K562 (cell line): ENCODE results near the gene FYTTD1. TPM values are rescaled to one million over a fixed set of nuclear protein-coding genes. Genes with fewer than 3 reads are reported as not detected.
A peak's percentile ranks its signal among the peaks of the same experiment; 100 is the strongest.

Experiments used
- ATF7 ChIP-seq: fragments of 450-650 bp; IDR thresholded peaks from 2 replicates; pipeline ENCODE4 v1.7.1; 2014; ENCODE audit warnings: mild to moderate bottlenecking, moderate library complexity
- CCNT2 ChIP-seq: IDR thresholded peaks from 2 replicates; pipeline ENCODE4 v1.6.1; 2011; ENCODE audit warnings: borderline replicate concordance, low read depth, mild to moderate bottlenecking, moderate library complexity, mixed read lengths, low read length; ENCODE audit not compliant: insufficient read length; ENCODE audit errors: extremely low read depth
- CREBBP ChIP-seq: IDR thresholded peaks from one replicate; pipeline ENCODE4 v1.6.1; 2012; ENCODE audit warnings: low read depth, mild to moderate bottlenecking, control low read depth, inconsistent platforms, low read length
- ETS2 ChIP-seq: IDR thresholded peaks from 2 replicates; pipeline ENCODE4 v1.6.1; 2016; ENCODE audit warnings: borderline replicate concordance, missing genetic modification characterization, mild to moderate bottlenecking, moderate library complexity, missing compliant biosample characterization; ENCODE audit not compliant: poor library complexity, severe bottlenecking
- HDAC1 ChIP-seq, 2 experiments: fragments of 450-650 bp; IDR thresholded peaks; 2 replicates each; pipeline ENCODE4 v1.6.1; 2016 to 2017; ENCODE audit warnings: inconsistent platforms in 1 of 2, mild to moderate bottlenecking in 1 of 2, moderate library complexity in 1 of 2
- LCOR ChIP-seq: sonication (generic); formaldehyde crosslinking; IDR thresholded peaks from 2 replicates; pipeline ENCODE4 v1.8.0; 2022; ENCODE audit warnings: mild to moderate bottlenecking, missing genetic modification reagents
- NBN ChIP-seq: fragments of 450-650 bp; IDR thresholded peaks from 2 replicates; pipeline ENCODE4 v1.6.1; 2016; ENCODE audit warnings: low read depth, mild to moderate bottlenecking
- NCOA2 ChIP-seq, 2 experiments: fragments of 450-650 bp; IDR thresholded peaks; 2 replicates each; pipeline ENCODE4 v1.6.1; 2018; ENCODE audit warnings: mild to moderate bottlenecking in 2 of 2, moderate library complexity in 1 of 2; ENCODE audit not compliant: partially characterized antibody in 2 of 2
- NCOA4 ChIP-seq: fragments of 450-650 bp; IDR thresholded peaks from 2 replicates; pipeline ENCODE4 v1.6.1; 2018; ENCODE audit warnings: mild to moderate bottlenecking; ENCODE audit not compliant: partially characterized antibody
- NFIX ChIP-seq: fragments of 250-450 bp; sonication (Bioruptor Pico); IDR thresholded peaks from 2 replicates; pipeline ENCODE4 v1.4.0; 2020; ENCODE audit warnings: low read depth, mild to moderate bottlenecking, moderate library complexity
- NR2F6 ChIP-seq: fragments of 450-650 bp; formaldehyde crosslinking; IDR thresholded peaks from 2 replicates; pipeline ENCODE4 v1.4.0; 2020; ENCODE audit warnings: mild to moderate bottlenecking
- PHB2 ChIP-seq: fragments of 450-650 bp; IDR thresholded peaks from 2 replicates; pipeline ENCODE4 v1.6.1; 2017; ENCODE audit warnings: low read depth
- PHF8 ChIP-seq: fragments of 200-600 bp; sonication (generic); IDR thresholded peaks from 2 replicates; pipeline ENCODE4 v1.6.1; 2012; ENCODE audit warnings: mixed run types, mild to moderate bottlenecking, inconsistent platforms, low read length, moderate library complexity, borderline replicate concordance
- SMAD3 ChIP-seq: fragments of 450-650 bp; formaldehyde crosslinking; conservative IDR thresholded peaks from 2 replicates; pipeline ENCODE4 v1.4.0; 2020; ENCODE audit warnings: mild to moderate bottlenecking
- SOX6 ChIP-seq: fragments of 450-650 bp; IDR thresholded peaks from 2 replicates; pipeline ENCODE4 v1.6.1; 2014; ENCODE audit warnings: mild to moderate bottlenecking
- TEAD1 ChIP-seq, 2 experiments: fragments of 450-650 bp in 1 of 2; sonication (generic) in 1 of 2; formaldehyde crosslinking; IDR thresholded peaks; 2 replicates each; pipeline versions ENCODE4 v1.4.0 to v1.8.0; 2020 to 2022; ENCODE audit warnings: mild to moderate bottlenecking in 2 of 2, missing genetic modification reagents in 1 of 2
- U2AF1 ChIP-seq: fragments of 200-400 bp; formaldehyde crosslinking; optimal IDR thresholded peaks from 2 replicates; pipeline ENCODE3; 2017; ENCODE audit warnings: mild to moderate bottlenecking, low read depth, low read length, moderate library complexity
- VEZF1 ChIP-seq: fragments of 200-800 bp; sonication (Bioruptor generic); IDR thresholded peaks from 2 replicates; pipeline ENCODE4 v1.6.1; 2017; ENCODE audit warnings: missing genetic modification characterization, missing compliant biosample characterization
- XRCC3 ChIP-seq: fragments of 450-650 bp; IDR thresholded peaks from 2 replicates; pipeline ENCODE4 v1.6.1; 2017; ENCODE audit warnings: mild to moderate bottlenecking, moderate library complexity
- ZFP91 ChIP-seq: sonication (generic); formaldehyde crosslinking; IDR thresholded peaks from 2 replicates; pipeline ENCODE4 v1.8.0; 2022; ENCODE audit warnings: mild to moderate bottlenecking, missing genetic modification reagents
- ZNF274 ChIP-seq: IDR thresholded peaks from 2 replicates; pipeline ENCODE4 v1.6.1; 2011; ENCODE audit warnings: low read depth, mild to moderate bottlenecking, low read length, moderate library complexity, borderline replicate concordance
- ZNF3 ChIP-seq: fragments of 250-450 bp; sonication (Bioruptor Pico); IDR thresholded peaks from 2 replicates; pipeline ENCODE4 v1.5.0; 2021; ENCODE audit warnings: mild to moderate bottlenecking, moderate library complexity
- ZNF511 ChIP-seq: sonication (generic); formaldehyde crosslinking; IDR thresholded peaks from 2 replicates; pipeline ENCODE4 v1.8.0; 2022; ENCODE audit warnings: mild to moderate bottlenecking, missing genetic modification reagents
- ZNF586 ChIP-seq: fragments of 450-650 bp; formaldehyde crosslinking; conservative IDR thresholded peaks from 2 replicates; pipeline ENCODE4 v1.4.0; 2020; ENCODE audit warnings: mild to moderate bottlenecking, moderate library complexity
- ZSCAN32 ChIP-seq: fragments of 450-650 bp; formaldehyde crosslinking; IDR thresholded peaks from 2 replicates; pipeline ENCODE4 v1.4.0; 2020; ENCODE audit warnings: mild to moderate bottlenecking, moderate library complexity
- polyA plus RNA-seq, 8 experiments: library from polyadenylated mRNA; depleted of rRNA in 4 of 8; stranded (reverse) in 5 of 8; unstranded in 3 of 8; fragments of >200 nt; fragmentation: Nextera tagmentation in 2 of 8; fragmentation: Illumina TruSeq in 1 of 8; extraction: Ambion mirVana in 2 of 8; extraction: Trizol in 1 of 8; gene quantifications; 2 replicates each; pipeline versions ENCODE4 v1.2.1 to v1.2.3, GENCODE V29; 2011 to 2014; ENCODE audit warnings: inconsistent platforms in 1 of 8, missing spikeins in 1 of 8
- total RNA-seq, 7 experiments: library from RNA; depleted of rRNA in 6 of 7; stranded (reverse); fragments of >200 nt in 6 of 7; fragmentation: Illumina TruSeq in 2 of 7; extraction: Trizol in 2 of 7; gene quantifications; 2 replicates each; pipeline versions ENCODE4 v1.2.1 to v1.2.3, GENCODE V29; 2011 to 2021; ENCODE audit warnings: low replicate concordance in 1 of 7

Gene FYTTD1
- total and polyA plus RNA-seq, 9 of the 15 experiments (the other 6 are each of a cell fraction or from before 2014, with no cell fraction given): 35.7 to 106 (median 76.3) TPM

GRCh38 chr3:197711973-197712707 is 37.5 kb upstream of the FYTTD1 start (continued):
- TF ChIP-seq ZNF511 (CRISPR knock-in tag) (no peak), NCOA2 (IDR thresholded peaks at IDR 0.05; ENCODE audit: partially characterized antibody in 2 of 2) (no peak), PHF8 (peak; percentile 22; the same call in 1 of the 2 replicates), LCOR (CRISPR knock-in tag) (no peak), CREBBP (no peak), TEAD1 (CRISPR knock-in tag; IDR thresholded peaks at IDR 0.05) (no peak), NFIX (no peak), ZNF586 (CRISPR knock-in tag) (no peak), ETS2 (tag) (no peak), NR2F6 (no peak), ZSCAN32 (CRISPR knock-in tag) (no peak), ZFP91 (CRISPR knock-in tag) (no peak), HDAC1 (IDR thresholded peaks at IDR 0.05) (0 out of 4 replicates have a peak, but pooled peaks of 1 of the 2 experiments have one; percentile 32), SMAD3 (CRISPR knock-in tag) (no peak), CCNT2 (no peak), ZNF274 (no peak), U2AF1 (no peak), NBN (peak; percentile 27; the same call in 1 of the 2 replicates), ATF7 (peak; percentile 77; the same call in 1 of the 2 replicates), XRCC3 (no peak), ZNF3 (CRISPR knock-in tag) (no peak), SOX6 (peak; percentile 41; the same call in 1 of the 2 replicates), NCOA4 (no peak), VEZF1 (peak; percentile 84), PHB2 (no peak)
